ENCODE measurements around the gene LRRK1. TPM values are rescaled to one million over a fixed set of nuclear protein-coding genes. Genes with fewer than 3 reads are reported as not detected.

Gene LRRK1
- total and polyA plus RNA-seq, 2 of the 13 experiments (the other 11 are each of a cell fraction or from before 2014, with no cell fraction given): 0.13 to 1.2 TPM

DNA sequence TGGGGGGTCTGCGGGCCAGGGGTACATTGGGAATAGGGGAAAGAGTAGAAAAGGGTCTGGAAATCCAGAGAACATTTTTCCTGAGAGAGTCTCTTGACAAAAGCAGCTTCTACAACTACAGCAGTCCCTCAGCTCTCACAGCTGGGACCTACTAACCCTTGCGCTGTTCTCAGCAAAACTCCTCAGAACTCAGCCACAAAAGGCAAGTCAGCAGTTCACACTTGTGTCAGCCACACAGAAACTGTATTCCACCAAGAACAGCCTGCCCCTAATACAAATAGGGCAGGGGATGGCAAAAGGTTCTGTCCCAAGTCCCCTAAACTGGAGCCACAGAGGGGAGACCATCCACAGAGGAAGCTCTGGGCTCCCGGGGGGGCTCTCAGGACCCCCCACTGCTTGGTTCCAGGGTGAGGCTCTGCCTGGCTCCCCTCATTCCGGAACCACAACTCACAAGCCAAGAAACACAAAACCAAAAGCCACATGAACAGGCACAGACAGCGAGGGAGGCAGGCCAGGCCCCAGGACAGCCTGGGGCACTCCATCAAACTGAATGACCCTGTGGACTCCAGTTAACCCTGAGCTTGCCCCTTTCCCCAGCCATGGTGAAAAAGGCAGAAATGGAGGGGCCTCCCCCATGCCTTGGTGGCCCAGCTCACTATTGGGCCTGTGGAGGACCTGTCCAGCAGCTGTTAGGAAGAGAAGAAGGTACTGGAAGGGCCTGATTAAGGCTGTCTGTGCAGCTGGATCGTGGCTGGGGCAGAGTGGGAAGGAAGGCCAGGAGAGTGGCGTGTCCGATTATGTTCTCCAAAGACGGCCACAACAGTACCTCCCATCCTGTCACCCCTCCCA, 170.6 kb downstream of the LRRK1 start (continued):
- no peak for TF ChIP-seq IKZF1 (IDR thresholded peaks at IDR 0.05)

GRCh38 chr15:101090428-101090790, 171.3 kb downstream of the LRRK1 start:
- peaks cover 0 to 4% of the 10 kb centered on the region in 2 experiments; a peak in 1 of 5 replicates for H3K27me3 ChIP-seq (ENCODE audit: control insufficient read depth in 1 of 2, insufficient read depth in 2 of 2, low read length in 2 of 2)
- H3K36me3 ChIP-seq (replicated peaks in 1 of 2; ENCODE audit: control insufficient read depth in 1 of 2, insufficient read depth in 2 of 2, low read length in 2 of 2): no peaks in the 10 kb centered on the region
- WGBS (ENCODE audit: low lambda C conversion rate): 86% methylated on average over 1 of the region's 2 CpGs
- CTCF ChIA-PET (ENCODE audit: low intra/inter-chr PET ratio, low total read pairs): interaction anchor here (5.4 kb wide), 1 partner anchor 167 kb away, joined by 37 read pairs; no protein-coding TSS in a partner anchor
- peak overlapping the region; percentile 77 for H3K9ac ChIP-seq (ENCODE audit: insufficient read depth, low read depth, low read length)
- intact Hi-C loops (cut with micrococcal nuclease; ENCODE audit: unreplicated experiment): loop anchor here (1.0 to 5.0 kb wide), 3 partner anchors 37 to 162 kb away; partner anchors contain the start of gene CHSY1
- peak overlapping the region; percentile 86 for H3K4me2 ChIP-seq (ENCODE audit: low read depth, low read length)
- H3K9me3 ChIP-seq (ENCODE audit: low read length): no peaks in the 10 kb centered on the region
- peak overlapping the region; percentile 66 to 81 (median 78); a peak in 5 of 6 replicates for H3K4me3 ChIP-seq (replicated peaks in 1 of 3; ENCODE audit: insufficient read depth in 1 of 3, low read depth in 2 of 3, low read length in 3 of 3)
- peaks cover 20% of the 10 kb centered on the region for H3K79me2 ChIP-seq (ENCODE audit: insufficient read depth, low read length)
- H3K27ac ChIP-seq (ENCODE audit: extremely low read length, insufficient read depth, low read length): peak overlapping the region; percentile 76
- no TSS peak for BruUV-seq (replicated peaks)
- POLR2A ChIA-PET: interaction anchor here (1.0 to 3.4 kb wide), 6 partner anchors 15 to 165 kb away, joined by 3 to 36 read pairs (median 4); partner anchors contain the start of gene CHSY1
- no peak overlapping the region for H2AFZ ChIP-seq (ENCODE audit: low read length)
- peak; percentile 51 for TF ChIP-seq YY1 (IDR thresholded peaks at IDR 0.05; ENCODE audit: insufficient read depth, insufficient replicate concordance, low read depth, low read length)
- no peak for TF ChIP-seq PLSCR1 (CRISPR knock-in tag; IDR thresholded peaks at IDR 0.05; ENCODE audit: borderline replicate concordance)
- H4K20me1 ChIP-seq (ENCODE audit: insufficient read depth, low read length): no peaks in the 10 kb centered on the region
- DNase-seq (ENCODE audit: low spot score): no peak
- H3K4me1 ChIP-seq (ENCODE audit: insufficient read depth, low read length): peaks cover 62% of the 10 kb centered on the region
- no peak for ATAC-seq
- in situ Hi-C loops (cut with HindIII; ENCODE audit: extremely low pct_ligation_motif_present, low pct_unique_long_range_greater_than_20kb): loop anchor here (5.0 kb wide), 1 partner anchor 37 kb away; no protein-coding TSS in a partner anchor
- no peak for FAIRE-seq
